GM19351 (cell line): ENCODE results near the gene TRIM65.

Source experiments
- ATAC-seq: cut with Tn5 transposase; IDR thresholded peaks from one replicate; pipeline ENCODE4 v1.9.1; 2021; ENCODE audit warnings: mild to moderate bottlenecking, moderate library complexity; ENCODE audit not compliant: unreplicated experiment

TRIM65 gene, protein sequence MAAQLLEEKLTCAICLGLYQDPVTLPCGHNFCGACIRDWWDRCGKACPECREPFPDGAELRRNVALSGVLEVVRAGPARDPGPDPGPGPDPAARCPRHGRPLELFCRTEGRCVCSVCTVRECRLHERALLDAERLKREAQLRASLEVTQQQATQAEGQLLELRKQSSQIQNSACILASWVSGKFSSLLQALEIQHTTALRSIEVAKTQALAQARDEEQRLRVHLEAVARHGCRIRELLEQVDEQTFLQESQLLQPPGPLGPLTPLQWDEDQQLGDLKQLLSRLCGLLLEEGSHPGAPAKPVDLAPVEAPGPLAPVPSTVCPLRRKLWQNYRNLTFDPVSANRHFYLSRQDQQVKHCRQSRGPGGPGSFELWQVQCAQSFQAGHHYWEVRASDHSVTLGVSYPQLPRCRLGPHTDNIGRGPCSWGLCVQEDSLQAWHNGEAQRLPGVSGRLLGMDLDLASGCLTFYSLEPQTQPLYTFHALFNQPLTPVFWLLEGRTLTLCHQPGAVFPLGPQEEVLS

DNA sequence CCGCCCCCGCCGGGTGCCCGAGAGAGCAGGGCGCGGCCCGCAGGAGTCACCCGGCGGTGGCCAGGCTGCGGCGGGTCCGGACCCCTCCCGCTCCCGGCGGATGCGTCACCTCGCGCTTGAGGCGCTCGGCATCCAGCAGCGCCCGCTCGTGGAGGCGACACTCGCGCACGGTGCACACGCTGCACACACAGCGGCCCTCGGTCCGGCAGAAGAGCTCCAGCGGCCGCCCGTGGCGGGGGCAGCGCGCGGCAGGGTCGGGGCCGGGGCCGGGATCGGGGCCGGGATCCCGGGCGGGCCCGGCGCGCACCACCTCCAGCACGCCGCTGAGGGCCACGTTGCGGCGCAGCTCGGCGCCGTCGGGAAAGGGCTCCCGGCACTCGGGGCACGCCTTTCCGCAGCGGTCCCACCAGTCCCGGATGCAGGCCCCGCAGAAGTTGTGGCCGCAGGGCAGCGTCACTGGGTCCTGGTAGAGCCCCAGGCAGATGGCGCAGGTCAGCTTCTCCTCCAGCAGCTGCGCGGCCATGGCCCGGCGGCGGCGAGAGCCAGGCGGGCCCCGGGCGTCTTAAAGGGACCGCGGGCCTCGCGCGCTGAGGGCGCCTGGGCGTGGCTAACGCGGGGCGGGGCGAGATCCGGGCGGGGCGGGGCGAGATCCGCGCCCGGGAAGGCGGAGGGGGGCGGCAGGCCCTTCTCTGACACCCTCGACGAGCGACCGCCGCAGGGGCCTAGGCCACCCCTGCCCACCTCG is at the start of gene TRIM65:
TRIM65 (minus strand) TSS at position 537 of the 745 bp plus-strand sequence; CDS start at position 523, 14 bp downstream.
- ATAC-seq: peak; percentile 64

DNA sequence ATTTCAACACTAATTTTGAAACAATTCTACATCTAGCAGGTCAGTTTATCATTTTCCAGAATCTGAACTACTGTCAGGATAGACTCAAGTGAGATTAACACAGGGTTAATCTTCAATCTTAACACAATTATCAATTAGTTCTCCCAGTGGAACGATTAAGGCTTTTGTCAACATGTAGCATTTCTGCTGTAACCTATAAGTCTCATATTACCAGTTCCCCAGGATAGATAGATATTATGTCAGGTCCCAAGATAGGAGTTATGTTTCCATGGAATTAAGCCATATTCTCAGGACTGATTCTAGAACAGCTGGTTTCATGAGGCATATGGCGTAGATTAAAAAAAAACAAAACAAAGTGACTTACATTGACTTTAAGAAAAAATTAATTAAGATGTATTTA is 48.5 kb upstream of the TRIM65 start:
- ATAC-seq: no peak

DNA sequence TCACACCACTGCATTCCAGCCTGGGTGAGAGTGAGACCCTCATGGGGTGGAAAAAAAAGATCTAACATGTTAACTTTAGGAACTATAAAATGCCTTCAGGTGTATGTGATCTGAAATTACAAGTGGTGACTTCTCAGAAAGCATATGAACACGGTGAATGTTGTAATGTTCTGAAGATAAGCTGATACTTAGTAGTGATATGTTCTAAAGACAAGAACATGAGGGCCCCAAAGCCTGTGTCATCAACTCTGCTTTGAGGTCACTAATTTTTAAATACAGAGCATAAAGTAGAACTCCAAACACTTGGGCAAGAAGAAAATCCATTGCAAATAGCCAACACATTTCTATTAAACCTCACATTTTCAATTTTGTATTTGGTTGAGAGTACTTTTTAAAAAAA is 46.7 kb upstream of the TRIM65 start:
- ATAC-seq: no peak

DNA sequence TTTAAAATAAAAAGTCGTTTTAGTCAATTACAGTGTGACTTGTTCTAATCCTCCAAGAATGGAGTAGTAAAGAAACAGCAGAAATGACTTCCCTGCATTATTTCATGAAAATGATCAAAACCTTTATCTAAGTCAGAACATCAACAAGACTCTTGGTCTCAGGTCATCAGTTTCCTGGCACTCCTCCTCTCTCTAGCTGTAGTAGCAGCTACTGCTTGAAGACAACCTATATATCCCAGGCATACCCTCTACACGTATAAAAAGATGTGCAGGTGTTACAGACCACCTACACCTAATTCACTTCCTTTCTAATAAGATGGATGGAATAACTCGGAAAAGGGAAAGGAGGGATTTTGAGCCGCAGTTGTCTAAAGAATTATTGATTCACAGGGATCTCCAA is 45.7 kb upstream of the TRIM65 start:
- no peak for ATAC-seq

DNA sequence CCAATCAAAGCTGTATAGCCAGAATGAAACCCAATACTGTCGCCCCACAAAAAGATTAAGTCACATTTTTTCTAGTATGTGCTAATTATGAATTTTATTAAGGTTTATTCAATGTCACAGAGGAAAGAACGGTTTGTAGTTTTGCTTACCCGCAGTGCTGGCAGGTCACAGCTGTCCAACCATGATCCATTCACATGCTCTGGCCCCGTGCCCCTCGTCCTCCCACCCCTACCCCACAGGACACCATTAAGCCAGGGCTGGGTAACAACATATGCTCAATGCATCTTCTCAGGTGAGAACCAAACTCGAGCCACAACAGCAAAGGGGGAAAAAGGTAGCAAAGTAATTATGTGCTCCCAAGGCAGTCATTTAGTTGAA is 44.7 kb upstream of the TRIM65 start:
- no peak for ATAC-seq

DNA sequence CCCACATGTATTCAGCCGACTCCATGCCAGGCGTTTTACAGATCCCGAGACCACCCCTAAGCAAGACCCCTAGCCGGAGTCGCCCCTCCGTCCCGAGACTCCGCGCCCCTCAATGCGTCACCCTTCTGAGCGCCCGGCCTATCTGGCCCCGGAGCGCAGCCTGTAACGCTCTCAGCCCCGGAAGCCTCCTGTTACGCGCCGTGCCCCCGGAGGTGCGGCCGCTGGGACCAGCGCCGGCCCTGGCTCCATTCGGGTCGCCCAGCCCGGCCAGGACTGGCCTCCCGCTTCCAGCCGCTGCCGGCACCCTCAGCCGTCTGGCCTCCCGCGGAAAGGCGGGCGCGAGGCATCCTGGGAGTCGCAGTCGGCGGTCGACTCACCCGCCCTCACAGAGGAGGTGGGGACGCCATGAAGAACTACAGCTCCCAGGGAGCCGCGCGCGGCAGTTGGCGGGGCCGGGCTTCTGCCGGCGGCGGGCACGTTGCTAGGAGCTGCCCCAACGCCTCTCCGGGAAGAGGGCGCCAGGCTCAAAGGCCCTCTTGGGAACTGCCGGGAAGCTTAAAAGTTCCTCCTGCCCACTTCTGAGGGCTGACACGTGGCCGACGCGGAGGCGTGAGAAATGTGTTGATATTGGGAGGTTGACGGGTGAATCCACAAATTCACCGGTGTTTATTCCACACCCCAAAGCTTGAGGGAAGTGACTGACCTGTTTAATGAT is 44.1 kb upstream of the TRIM65 start, which contains the start of gene FBF1:
FBF1 (minus strand) TSS at position 316 of the 715 bp plus-strand sequence. CDS start 2,893 bp downstream, outside the sequence.
- peak; percentile 96 for ATAC-seq

DNA sequence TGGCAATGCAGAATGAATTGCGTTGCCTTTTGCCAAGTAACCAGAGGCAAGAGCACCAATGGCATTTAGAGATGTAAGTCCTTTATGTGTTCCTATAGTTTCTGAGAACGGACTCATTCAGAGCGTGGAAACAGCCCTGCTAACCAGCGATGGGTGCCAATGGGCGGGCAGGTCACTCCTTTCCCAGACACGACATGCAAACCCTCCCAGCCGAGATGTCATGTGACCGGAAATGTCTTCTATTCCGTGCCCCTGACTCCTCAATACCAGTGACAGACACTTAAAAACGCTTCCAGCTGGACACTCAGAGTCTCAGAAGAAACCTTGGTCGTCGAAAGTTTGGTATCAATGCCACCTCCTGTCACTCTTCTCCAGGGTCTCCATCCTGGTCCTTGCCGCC is 40.9 kb upstream of the TRIM65 start:
- no peak for ATAC-seq

DNA sequence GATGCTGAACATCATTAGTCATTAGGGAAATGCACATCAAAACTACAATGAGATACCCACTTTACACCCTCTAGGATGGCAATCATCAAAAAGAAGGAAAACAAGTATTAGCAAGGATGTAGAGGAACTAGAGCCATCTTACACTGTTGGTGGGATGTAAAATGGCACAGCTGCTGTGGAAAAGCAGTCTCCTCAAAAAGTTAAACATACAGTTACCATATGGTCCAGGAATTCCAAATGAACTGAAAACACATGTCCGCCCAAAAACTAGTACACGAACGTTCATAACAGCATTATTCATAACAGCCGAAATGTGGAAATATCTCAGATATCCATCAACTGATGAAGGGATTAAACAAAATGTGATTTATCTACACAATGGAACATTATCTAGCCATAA is 37.1 kb upstream of the TRIM65 start:
- ATAC-seq: no peak

DNA sequence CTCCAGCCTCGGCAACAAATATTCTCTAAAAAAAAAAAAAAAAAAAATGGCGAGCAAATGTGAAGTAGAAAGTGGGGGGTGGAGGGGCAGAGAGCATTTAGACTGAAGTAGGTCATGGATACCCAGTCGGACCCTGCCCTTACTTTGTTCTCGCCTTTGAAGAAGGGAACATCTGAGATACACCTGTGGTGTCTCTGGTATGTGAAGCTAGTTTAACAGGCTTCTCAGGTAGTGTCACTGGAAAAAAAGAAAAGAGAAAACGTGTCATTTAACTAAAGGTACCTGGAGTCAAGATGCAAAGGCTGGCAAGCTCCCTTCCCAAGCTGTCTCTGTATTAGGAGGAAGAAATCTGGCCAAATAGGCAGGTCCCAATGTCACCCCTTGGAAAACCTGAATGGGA is 36.1 kb upstream of the TRIM65 start:
- no peak for ATAC-seq

DNA sequence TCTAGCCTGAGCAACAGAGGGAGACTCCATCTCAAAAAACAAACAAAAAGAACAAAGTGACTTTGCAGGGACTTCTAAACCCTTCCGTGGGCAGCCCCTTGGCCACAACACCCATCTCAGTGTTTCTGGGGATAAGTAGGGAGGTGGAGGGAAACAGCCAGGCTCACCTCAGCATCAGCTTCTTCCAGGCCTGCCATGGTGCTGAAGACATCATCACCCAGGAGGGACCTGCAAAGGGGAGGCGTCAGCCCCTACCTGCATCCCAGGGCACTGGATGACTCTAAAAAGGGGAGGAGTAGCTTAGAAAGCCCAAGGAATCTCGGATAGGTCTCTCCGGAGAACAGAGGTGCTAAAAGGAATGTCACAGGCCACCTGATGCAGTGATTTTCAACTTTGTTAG is 34.3 kb upstream of the TRIM65 start:
- no peak for ATAC-seq

DNA sequence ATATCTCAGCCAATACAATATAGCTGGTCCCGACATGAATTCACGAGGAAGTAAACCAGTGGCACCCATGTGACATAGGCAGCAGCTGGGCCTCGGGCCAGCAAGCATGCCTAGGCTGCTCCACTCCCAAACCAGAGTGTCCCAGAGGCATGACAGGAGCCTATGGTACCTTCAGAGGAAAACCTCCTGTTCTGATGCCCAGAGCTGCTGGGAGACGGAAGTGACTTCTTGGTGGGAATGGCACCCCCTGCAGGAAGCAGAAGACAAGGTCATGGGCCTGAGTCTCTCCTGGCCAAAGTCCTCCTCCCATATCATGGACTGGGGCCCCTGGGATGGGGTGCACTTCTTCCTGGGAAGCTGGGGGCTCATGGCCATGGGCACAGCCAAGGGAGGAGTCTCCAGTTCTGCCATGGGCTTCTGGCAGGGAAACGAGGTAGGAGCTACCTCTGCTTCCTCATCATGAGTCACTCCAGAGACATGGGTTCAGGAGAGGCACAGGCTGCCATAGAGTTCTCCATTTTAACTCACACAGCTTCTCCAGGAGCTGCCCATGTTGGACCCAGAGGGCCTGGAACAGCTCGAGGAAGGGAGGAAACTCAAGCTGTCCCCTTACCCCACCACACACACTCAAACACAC is 30.7 kb upstream of the TRIM65 start:
- no peak for ATAC-seq

DNA sequence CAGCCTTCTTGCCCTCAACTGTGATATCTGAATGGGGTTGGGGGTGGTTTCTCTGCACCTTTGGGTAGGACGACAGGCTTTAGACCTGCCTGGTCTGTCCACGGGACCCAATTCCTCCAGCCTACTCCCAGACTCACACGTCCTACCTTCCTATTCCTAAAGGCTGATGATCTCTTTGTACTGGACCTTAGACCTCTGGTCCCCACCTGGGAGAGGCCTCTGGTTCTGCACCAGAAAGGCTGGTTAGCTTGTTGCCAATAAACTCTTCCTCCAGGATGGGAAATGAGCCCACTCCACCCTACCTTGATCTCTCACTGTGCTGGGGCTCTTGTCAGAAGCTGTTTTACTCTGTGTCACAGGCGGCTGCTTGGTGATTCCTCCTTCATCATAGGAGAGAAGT is 29.7 kb upstream of the TRIM65 start:
- no peak for ATAC-seq

DNA sequence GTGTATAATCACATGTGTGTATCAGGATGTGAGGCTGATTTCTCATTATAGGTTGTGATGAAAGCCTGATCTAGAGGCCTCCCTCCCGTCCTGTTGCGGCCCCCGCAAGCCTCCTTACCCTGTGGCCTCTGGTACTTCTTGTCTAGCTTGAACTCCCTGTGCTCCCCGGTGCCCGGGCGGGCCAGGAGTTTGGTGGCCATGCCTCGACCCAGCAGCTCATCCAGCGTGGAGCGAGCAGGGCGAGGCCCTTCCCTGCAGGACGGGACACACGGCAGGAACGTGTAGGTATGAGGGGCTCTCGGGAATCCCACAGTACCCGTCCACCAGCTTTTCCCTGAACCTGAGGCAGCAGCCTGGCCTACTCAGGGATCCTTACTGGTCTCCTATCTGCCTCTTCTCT is 29.2 kb upstream of the TRIM65 start:
- ATAC-seq: no peak

DNA sequence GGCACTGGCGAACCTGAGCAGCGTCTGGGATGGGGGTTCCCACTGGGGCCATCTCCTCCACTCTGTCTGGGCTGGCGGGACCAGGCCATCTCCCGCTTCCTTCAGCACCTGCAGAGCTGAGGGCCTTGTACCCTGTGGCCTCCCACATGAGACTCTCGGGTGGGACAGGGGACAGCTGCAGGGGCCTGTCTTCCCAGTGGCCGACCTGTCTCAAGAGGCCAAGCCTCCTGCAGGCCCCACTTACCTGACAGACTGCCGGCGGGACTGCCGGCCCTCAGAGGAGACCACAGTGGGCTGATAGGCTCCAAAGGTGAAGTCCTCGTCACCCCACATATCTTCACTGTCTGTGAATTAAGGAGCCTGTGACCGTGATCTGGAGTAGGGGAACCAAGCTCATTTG is 28.4 kb upstream of the TRIM65 start:
- ATAC-seq: no peak

DNA sequence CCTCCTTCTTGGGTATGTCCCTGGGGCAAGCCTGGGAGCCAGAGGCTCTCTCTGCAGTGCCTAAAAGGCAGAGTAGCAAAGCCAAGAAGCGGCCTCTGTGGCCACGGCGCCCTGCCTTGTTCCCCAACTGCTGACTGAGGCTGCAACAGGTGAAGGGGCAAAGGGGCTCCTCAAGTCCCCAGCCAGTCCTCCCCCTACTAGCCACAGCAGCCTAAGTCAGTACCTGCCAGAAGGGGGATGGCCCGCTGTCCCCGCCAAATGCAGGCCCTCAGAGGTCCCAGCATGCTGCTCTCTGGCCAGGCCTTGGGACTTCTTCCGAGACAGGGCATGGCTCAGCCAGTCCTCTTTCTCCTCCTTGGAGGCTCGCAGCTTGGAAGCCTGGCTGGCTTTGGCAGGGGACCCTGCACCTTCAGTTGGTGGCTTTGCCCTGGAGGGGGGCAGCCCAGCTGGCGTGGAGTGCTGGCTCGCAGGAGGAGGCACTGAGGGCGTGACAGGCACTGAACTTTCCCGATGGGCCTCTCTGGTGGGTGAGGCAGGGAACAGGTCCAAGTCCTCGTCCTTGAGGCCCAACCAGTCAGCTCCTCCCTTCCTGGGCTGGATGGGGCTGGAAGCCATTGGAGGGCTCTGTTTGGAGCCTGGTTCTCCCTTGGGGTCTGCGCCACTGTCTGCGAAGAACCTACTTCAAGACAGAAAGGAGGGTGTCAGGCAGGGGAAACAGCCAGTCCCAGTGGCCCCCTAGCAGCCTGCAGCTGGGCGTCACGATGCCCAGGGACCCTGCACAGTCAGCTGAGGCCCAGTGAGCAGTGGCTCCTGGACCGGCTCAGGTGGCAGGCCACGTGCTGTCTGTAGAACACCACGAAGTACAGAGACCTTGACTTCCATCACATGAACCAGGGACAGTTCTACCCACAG is 26.5 kb upstream of the TRIM65 start:
- ATAC-seq: no peak

DNA sequence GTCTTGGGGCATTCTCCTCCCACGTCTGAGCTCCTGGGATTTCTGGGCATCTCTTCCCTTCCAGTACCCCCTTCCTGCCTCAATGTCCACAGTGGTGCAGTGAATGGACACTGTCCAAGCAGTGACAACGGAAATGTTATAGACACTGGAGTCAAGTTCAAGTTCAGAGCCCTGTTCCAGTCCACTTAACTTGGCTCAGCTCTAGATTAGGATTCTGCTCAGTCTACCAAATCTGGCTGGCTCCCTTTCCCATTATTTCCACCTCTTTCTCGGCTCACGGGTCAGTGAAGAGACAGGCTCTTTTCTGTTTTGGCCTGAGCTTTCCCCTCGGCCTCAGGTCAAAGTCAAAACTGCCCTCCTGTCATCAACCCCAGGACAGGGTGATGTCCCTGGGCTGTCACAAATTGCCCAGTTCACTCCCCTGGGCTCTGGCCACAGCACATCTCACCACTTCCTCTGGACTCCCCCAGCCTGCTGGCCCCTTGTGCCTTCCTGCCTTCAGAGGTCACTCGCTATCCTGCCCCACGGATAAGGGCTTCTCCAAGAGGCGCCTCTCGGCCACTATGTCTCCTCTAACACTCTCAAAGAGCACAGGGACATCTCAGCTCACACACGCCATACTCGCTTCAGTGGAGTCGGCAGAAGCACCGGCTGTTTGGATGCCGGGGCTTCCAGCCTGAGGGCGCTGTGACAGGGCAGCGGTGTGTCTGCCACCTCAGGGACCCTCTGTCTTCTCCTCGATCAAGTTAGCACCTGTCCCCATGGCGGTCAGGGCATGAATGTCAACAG is 25.6 kb upstream of the TRIM65 start:
- no peak for ATAC-seq

DNA sequence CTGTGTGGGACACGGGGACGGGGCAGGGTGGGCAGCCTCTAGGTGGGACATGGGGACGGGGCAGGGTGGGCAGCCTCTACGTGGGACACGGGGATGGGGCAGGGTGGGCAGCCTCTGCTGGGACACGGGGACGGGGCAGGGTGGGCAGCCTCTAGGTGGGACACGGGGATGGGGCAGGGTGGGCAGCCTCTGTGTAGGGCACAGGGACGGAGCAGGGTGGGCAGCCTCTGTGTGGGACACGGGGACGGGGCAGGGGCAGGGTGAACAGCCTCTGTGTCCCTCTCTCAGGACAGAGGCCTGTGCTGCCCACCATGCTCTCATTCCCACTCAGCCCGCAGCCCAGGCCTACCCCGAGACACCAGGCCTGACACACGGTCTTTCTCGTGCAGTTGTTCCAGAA is 24.8 kb upstream of the TRIM65 start:
- ATAC-seq: no peak

DNA sequence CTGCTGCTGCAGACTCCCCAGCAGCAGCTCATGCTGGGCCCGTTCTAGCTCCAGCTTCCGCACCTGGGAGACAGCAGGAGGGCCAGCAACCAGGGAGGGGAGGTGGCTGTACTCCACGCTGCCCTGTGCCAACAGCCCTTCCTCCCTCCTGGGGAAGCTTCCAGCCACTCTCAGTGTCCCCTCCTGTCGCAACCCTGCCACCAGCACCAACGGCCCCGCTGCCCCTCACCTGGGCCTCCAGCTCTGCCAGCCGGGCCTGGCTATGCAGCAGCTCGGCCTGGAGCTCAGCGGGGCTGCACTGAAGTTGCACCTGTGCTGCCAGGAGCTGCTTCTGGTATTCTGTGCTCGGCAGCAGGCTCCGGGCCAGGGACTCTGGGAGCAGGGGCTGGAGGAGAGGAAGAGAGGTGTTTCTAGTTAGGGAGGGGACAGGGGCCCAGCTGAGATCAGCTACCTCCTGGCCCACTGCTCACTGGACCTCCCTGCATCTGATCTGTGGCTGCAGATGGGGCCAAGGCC is 23.4 kb upstream of the TRIM65 start:
- no peak for ATAC-seq

DNA sequence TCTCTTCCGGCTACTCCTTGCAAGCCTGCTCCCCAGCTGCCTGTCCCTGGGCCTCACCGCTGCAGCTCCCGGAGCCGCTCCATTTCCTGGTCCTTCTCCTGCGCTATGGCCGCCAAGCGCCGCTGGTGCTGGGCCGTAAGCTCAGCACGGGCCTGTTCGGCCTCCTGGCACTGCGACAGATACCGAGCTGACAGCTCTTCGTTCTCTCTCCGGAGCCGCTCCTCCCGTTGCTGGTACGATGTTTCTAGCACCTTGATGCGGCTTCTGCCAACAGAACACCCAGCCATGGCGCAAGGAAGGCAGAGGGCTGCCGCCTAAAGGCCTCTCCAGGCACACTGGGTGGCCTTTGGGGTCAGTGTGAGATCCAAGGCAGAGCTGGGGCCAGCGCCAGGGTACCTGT is 22.9 kb upstream of the TRIM65 start:
- no peak for ATAC-seq
